ENCODE data around the gene RUFY3.
A peak's percentile ranks its signal among the peaks of the same experiment; 100 is the strongest.

RUFY3 gene

DNA sequence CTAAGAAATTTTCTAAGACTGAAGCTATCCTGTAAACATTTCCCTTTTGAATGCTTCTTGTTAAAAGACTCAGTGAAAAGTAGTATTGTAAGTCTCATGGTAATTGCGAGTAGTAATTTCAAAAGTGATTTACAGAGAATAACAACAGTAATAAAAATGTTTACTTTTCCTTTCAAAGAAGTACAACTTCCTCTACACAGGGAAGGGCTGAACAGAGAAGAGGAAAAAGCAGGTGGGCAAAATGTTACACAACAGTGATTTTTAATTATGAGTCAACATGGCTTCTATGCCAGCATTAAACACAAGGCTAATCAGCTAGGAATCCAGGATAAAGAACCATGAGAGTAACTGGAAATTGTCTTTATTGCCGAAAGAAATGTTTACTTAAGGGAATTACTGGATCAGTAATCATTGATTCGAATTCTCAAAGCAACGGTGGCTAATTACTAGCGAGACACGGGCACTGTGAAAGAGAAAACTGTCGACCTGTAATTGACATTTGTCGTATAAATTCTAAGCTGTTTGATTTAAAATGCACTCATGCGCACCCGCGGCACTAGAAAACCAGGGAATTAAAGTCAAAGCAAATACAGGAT, 18.0 kb upstream of the RUFY3 start:
- Histone ChIP-seq H3K4me1 (peaks cover 29 to 56% (median 32%) of the 10 kb centered on the region in 10 experiments), H3K9ac (peak overlapping the region; percentile 88 to 95 (median 91)), H3K36me3 (no peaks in the 10 kb centered on the region), H4K20me1 (peaks cover 0 to 22% (median 0%) of the 10 kb centered on the region in 11 experiments; a peak in 4 of 22 replicates), H3K9me3 (replicated peaks in 1 of 11) (no peaks in the 10 kb centered on the region), H3K4me2 (peak overlapping the region; percentile 77 to 97 (median 90)), H3K27ac (peak overlapping the region; percentile 79 to 92 (median 88); a peak in 21 of 22 replicates), H3K4me3 (peak overlapping the region; percentile 77 to 98 (median 94)), H3K27me3 (no peaks in the 10 kb centered on the region)
- no peak for TF ChIP-seq Cebpa-rat (IDR thresholded peaks at IDR 0.05)

DNA sequence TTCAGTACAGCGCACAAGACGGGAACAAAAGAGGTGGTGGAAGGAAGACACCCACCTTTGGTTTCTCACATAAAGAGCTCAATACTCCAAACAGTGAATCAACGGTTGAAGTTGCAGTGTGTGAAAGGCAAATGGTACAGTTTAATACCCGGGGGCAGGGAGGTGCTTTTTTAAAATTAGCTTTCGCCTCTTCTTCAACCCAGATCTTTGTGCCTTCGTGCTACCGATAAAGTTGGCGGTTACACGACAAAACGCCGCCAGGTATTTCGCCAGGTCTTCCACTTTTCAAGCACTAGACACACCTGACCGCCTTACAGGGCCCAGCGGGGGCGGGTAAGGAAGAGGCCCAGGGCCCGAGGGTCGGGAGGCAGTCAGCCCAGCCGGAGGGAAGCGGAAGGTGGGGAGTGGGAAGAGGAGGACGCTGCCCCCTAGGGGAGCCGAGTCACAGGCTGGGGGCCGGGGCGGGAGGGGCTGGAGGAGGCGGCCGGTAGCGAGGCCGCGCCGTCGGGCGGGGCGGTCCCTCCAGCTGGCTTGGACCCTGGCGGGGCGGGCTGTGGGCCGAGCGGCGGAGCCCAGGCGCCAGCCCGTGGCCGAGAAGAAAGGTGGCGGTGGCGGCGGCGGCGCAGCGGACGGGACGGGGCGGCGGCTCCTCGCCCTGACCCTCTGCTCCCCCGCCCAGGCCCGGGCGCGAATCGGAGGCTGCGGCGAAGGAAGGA, 17.4 kb upstream of the RUFY3 start:
- Histone ChIP-seq H3K4me2 (peak overlapping the region; percentile 77 to 97 (median 90)), H3K27ac (peak overlapping the region; percentile 79 to 92 (median 88)), H3K27me3 (no peaks in the 10 kb centered on the region), H3K36me3 (no peaks in the 10 kb centered on the region), H3K4me3 (peak overlapping the region; percentile 77 to 98 (median 94)), H3K4me1 (peaks cover 29 to 60% (median 32%) of the 10 kb centered on the region in 10 experiments), H3K9me3 (replicated peaks in 1 of 11) (no peaks in the 10 kb centered on the region), H4K20me1 (peaks cover 0 to 22% (median 0%) of the 10 kb centered on the region in 11 experiments; a peak in 4 of 22 replicates), H3K9ac (peak overlapping the region; percentile 88 to 95 (median 91))
- TF ChIP-seq Cebpa-rat (IDR thresholded peaks at IDR 0.05): no peak

DNA sequence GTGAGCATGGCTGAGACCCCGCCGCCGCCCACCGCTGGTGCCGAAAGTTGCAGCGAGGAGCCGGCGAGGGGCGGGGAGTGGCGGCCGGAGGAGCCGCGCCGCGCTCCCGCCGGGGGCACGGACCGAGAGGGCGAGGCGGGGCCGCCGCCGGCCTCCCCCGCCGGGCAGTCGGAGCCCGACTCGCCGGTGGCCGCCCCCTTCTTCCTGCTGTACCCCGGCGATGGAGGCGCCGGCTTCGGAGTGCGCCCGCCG, 16.9 kb upstream of the RUFY3 start:
- Histone ChIP-seq H3K4me1 (peaks cover 29 to 64% (median 32%) of the 10 kb centered on the region in 10 experiments), H3K4me2 (peak overlapping the region; percentile 77 to 97 (median 90)), H3K4me3 (peak overlapping the region; percentile 77 to 98 (median 94)), H3K9me3 (replicated peaks in 1 of 11) (no peaks in the 10 kb centered on the region), H3K27me3 (no peaks in the 10 kb centered on the region), H3K9ac (peak overlapping the region; percentile 88 to 95 (median 91)), H3K36me3 (no peaks in the 10 kb centered on the region), H3K27ac (peak overlapping the region; percentile 79 to 92 (median 88)), H4K20me1 (peaks cover 0 to 22% (median 0%) of the 10 kb centered on the region in 11 experiments; a peak in 4 of 22 replicates)
- TF ChIP-seq Cebpa-rat (IDR thresholded peaks at IDR 0.05): no peak

DNA sequence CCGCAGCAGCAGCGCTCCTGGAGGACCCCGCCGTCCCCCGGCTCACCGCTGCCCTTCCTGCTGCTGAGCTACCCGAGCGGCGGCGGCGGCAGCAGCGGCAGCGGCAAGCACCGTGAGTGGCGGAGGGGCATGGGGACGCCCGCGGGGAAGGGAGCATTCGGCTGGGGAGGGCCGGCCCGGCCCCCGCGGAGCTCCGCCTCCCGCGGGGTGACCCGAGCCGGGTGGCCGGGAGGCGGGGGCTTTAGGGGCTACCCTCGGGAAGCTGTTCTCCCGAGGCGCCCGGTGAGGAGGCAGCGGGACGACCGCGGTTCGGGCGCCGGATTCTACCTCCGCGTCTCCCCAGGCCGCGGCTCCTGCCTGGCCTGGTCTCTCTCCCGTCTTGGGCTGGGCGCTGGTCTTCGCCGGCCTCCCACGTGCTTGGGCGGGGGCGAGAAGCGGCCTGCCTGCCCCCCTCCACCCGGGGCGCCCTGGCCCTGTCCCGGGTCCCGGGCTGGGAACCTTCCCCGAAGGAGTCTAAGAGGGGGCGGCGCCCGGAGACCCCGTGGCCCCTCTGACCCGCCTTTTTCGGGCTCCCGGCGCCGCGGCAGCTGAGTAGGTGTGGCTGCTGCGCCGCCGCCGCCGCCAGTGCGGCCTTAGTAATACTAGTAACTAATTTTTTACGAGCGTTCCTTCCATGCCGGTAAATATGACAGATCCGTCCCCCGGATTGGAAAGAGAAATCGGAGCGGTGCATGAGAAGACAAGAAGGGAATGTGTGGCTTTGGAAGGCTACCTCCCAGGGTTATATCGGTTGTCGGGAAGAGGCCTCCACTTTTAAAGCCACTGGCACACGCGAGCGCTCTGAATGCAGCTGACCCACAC, 16.4 kb upstream of the RUFY3 start:
- peak overlapping the region; percentile 79 to 92 (median 88) for H3K27ac ChIP-seq
- H3K9me3 ChIP-seq (replicated peaks in 1 of 11): no peaks in the 10 kb centered on the region
- H3K36me3 ChIP-seq: no peaks in the 10 kb centered on the region
- peaks cover 29 to 64% (median 32%) of the 10 kb centered on the region in 10 experiments for H3K4me1 ChIP-seq
- H3K9ac ChIP-seq: peak overlapping the region; percentile 88 to 95 (median 91)
- TF ChIP-seq Cebpa-rat (IDR thresholded peaks at IDR 0.05): no peak
- H4K20me1 ChIP-seq: peaks cover 0 to 22% (median 0%) of the 10 kb centered on the region in 11 experiments; a peak in 4 of 22 replicates
- H3K4me2 ChIP-seq: peak overlapping the region; percentile 77 to 97 (median 90)
- H3K4me3 ChIP-seq: peak overlapping the region; percentile 77 to 98 (median 94)
- H3K27me3 ChIP-seq: no peaks in the 10 kb centered on the region

DNA sequence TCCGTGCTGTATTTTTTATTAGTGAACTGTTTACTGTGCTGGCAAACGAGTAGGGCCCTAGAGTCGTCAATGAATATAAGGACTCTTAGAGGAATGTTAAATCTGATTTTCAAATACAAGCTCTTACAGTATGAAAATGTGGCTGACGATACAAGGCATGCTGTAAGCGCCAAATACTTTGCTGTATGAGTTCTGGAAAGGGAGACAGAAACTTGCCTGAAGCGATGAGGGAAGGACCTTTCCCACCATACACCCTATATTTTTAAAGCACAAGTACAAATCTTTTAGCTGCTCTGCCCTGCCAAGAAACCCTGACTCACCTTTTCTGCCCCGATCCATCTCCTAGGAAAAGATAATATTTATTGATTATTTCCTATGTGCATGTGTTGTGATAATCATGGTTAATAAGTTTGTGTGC, 15.7 kb upstream of the RUFY3 start:
- TF ChIP-seq Cebpa-rat (IDR thresholded peaks at IDR 0.05): no peak
- H3K4me1 ChIP-seq: peaks cover 29 to 61% (median 32%) of the 10 kb centered on the region in 10 experiments
- H4K20me1 ChIP-seq: peaks cover 0 to 22% (median 0%) of the 10 kb centered on the region in 11 experiments; a peak in 4 of 22 replicates
- peak overlapping the region; percentile 88 to 95 (median 91) for H3K9ac ChIP-seq
- H3K27ac ChIP-seq: peak overlapping the region; percentile 79 to 92 (median 88)
- no peaks in the 10 kb centered on the region for H3K27me3 ChIP-seq
- H3K4me3 ChIP-seq: peak overlapping the region; percentile 77 to 98 (median 94)
- H3K36me3 ChIP-seq: no peaks in the 10 kb centered on the region
- no peaks in the 10 kb centered on the region for H3K9me3 ChIP-seq (replicated peaks in 1 of 11)
- peak overlapping the region; percentile 77 to 97 (median 90) for H3K4me2 ChIP-seq

DNA sequence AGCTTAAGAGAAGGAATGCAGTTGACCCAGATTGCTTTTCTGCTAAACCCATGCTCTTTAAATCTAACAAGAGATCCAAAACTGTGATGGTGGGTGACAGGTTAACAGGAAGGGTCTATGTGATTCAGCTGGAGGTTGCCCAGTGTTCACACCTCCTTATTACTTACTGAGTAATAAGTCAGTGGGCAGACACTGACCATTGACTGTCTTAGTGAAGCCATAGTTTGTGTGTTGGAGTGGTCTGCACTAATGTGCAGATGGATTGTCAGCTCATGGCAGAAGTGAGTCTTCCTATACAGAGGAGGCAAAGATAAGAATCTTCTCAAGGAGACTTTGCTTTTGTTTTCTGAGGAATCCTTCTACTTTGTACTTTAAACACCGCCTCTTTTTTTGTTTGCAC, 15.2 kb upstream of the RUFY3 start:
- Histone ChIP-seq H4K20me1 (peaks cover 0 to 22% (median 0%) of the 10 kb centered on the region in 11 experiments; a peak in 4 of 22 replicates), H3K9ac (peak overlapping the region; percentile 88 to 95 (median 91)), H3K4me1 (peaks cover 29 to 61% (median 32%) of the 10 kb centered on the region in 10 experiments), H3K27ac (peak overlapping the region in 7 of 11 experiments; percentile 12 to 92 (median 90); a peak in 7 of 22 replicates), H3K27me3 (no peaks in the 10 kb centered on the region), H3K36me3 (no peaks in the 10 kb centered on the region), H3K4me2 (peak overlapping the region; percentile 77 to 97 (median 90)), H3K9me3 (replicated peaks in 1 of 11) (no peaks in the 10 kb centered on the region), H3K4me3 (peak overlapping the region; percentile 77 to 98 (median 94))
- no peak for TF ChIP-seq Cebpa-rat (IDR thresholded peaks at IDR 0.05)

DNA sequence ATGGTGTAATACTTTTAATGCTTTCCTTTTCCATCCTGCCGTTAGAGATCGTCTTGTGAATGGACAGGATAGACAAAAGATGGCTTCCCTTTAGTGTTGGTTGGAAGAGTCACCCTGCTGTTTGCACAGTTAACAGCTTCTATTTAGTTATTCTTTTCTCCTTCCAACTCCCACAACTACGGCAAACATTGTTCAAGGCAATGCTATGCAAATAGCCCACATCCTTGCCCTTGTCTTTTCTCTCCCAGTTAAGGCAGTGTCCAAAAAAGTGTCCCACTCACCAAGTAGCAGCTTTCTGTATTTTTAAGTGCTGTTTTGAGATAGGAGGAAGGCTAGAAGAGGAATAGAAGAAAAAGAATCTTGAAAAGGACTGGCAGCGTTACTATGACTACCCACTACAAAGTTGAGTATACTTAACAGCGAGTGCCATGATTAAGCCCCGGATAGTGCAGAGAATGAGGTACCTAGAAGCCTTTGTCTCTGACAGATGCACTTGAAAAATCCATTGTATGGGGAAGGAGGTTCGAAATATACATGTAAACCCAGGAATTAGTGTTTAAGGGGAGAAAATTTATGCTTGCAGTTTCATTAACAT, 12.1 kb upstream of the RUFY3 start:
- Histone ChIP-seq H3K27me3 (no peaks in the 10 kb centered on the region), H4K20me1 (peaks cover 0 to 37% (median 0%) of the 10 kb centered on the region in 11 experiments; a peak in 4 of 22 replicates), H3K9ac (no peak overlapping the region), H3K36me3 (no peaks in the 10 kb centered on the region), H3K4me3 (no peak overlapping the region), H3K4me2 (peak overlapping the region in 1 of 11 experiments; percentile 3; a peak in 2 of 22 replicates), H3K4me1 (peaks cover 35 to 76% (median 39%) of the 10 kb centered on the region in 10 experiments), H3K9me3 (replicated peaks in 1 of 11) (no peaks in the 10 kb centered on the region), H3K27ac (no peak overlapping the region)
- TF ChIP-seq Cebpa-rat (IDR thresholded peaks at IDR 0.05): no peak

DNA sequence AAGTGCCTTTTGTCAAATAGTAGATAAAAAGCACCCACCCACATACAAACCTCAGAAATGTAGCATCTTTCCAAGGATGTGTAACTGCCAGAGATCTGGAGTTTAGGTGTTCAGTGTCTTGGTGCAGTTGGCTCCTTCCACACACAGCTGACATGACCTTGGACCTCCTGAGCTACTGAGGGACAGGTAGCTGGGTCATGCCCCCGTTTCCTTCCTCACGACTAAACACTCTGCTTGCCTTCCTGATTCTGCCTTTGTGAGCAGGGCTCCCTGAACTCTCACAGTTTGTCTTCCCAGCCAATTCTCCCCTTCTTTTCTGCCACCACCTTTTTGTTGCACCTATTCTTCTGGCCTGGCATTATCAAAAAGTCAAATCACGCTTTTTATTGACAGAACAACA, 10.2 kb upstream of the RUFY3 start:
- H3K27ac ChIP-seq: 0 out of 22 replicates have a peak overlapping the region, but pooled peaks of 1 of the 11 experiments have one; percentile 7
- peaks cover 0 to 29% (median 0%) of the 10 kb centered on the region in 11 experiments; a peak in 4 of 22 replicates for H4K20me1 ChIP-seq
- H3K9me3 ChIP-seq (replicated peaks in 1 of 11): no peaks in the 10 kb centered on the region
- H3K4me2 ChIP-seq: peak overlapping the region in 3 of 11 experiments; percentile 24 to 80 (median 46); a peak in 5 of 22 replicates
- no peak overlapping the region for H3K4me3 ChIP-seq
- H3K4me1 ChIP-seq: peaks cover 30 to 89% (median 43%) of the 10 kb centered on the region in 10 experiments
- no peak for TF ChIP-seq Cebpa-rat (IDR thresholded peaks at IDR 0.05)
- H3K9ac ChIP-seq: no peak overlapping the region
- H3K36me3 ChIP-seq: no peaks in the 10 kb centered on the region
- no peaks in the 10 kb centered on the region for H3K27me3 ChIP-seq

All from BLaER1 treated with 17β-estradiol and CSF1 and Interleukin-3, amounts not matched to agents 10 nM and 100 nM (cell line).